HG02943 (cell line): ENCODE results near the gene ZNF536.
"Not testable (repeated sequence)": the region's sequence is repeated elsewhere in the genome, so short reads cannot be mapped to it uniquely, and the experiment has no call there.

Experiments
- ATAC-seq: cut with Tn5 transposase; IDR thresholded peaks from one replicate; pipeline ENCODE4 v1.9.1; 2021; ENCODE audit warnings: mild to moderate bottlenecking, low read depth, moderate library complexity; ENCODE audit not compliant: unreplicated experiment

ZNF536 gene

GRCh38 chr19:30471441-30471840 is 99.3 kb downstream of the ZNF536 start:
- no peak for ATAC-seq

GRCh38 chr19:30473334-30473867 is 101.2 kb downstream of the ZNF536 start:
- no peak for ATAC-seq

GRCh38 chr19:30476997-30477396 is 104.8 kb downstream of the ZNF536 start:
- ATAC-seq = no peak

- ATAC-seq = no peak
These were observed 107.0 kb downstream of the ZNF536 start for GRCh38 chr19:30479231-30479630.

GRCh38 chr19:30480097-30480496 is 107.9 kb downstream of the ZNF536 start:
- no peak for ATAC-seq

GRCh38 chr19:30481063-30481462 is 108.9 kb downstream of the ZNF536 start:
- no peak for ATAC-seq

GRCh38 chr19:30481823-30482222 is 109.6 kb downstream of the ZNF536 start:
- no peak for ATAC-seq

- ATAC-seq = no peak
These were observed 110.8 kb downstream of the ZNF536 start for GRCh38 chr19:30482956-30483355.

GRCh38 chr19:30486250-30486649 is 114.1 kb downstream of the ZNF536 start:
- ATAC-seq = not testable (repeated sequence)

GRCh38 chr19:30487178-30487577 is 115.0 kb downstream of the ZNF536 start:
- no peak for ATAC-seq

GRCh38 chr19:30488191-30488590 is 116.0 kb downstream of the ZNF536 start:
- ATAC-seq = no peak

- no peak for ATAC-seq
These were observed 118.6 kb downstream of the ZNF536 start for GRCh38 chr19:30490760-30491159.

- ATAC-seq = no peak
These were observed 120.5 kb downstream of the ZNF536 start for GRCh38 chr19:30492586-30493270.

- no peak for ATAC-seq
These were observed 124.8 kb downstream of the ZNF536 start for GRCh38 chr19:30497034-30497433.

- not testable (repeated sequence) for ATAC-seq
These were observed 125.9 kb downstream of the ZNF536 start for GRCh38 chr19:30498085-30498484.

- no peak for ATAC-seq
These were observed 126.5 kb downstream of the ZNF536 start for GRCh38 chr19:30498707-30499106.

GRCh38 chr19:30504272-30504671 is 132.1 kb downstream of the ZNF536 start:
- ATAC-seq = no peak

- ATAC-seq = no peak
These were observed 140.2 kb downstream of the ZNF536 start for GRCh38 chr19:30512176-30513081.

- no peak for ATAC-seq
These were observed 140.9 kb downstream of the ZNF536 start for GRCh38 chr19:30513082-30513411.

- no peak for ATAC-seq
These were observed 143.9 kb downstream of the ZNF536 start for GRCh38 chr19:30516111-30516510.

- no peak for ATAC-seq
These were observed 144.3 kb downstream of the ZNF536 start for GRCh38 chr19:30516531-30516930.
